Gastrocnemius medialis (tissue), 4 donors: ENCODE results near the gene EXOC3L2.

ENCODE experiments used
- CTCF ChIP-seq, 5 experiments: fragments of 450-650 bp in 3 of 5; fragments of 200-600 bp in 2 of 5; sonication (generic) in 2 of 5; IDR thresholded peaks in 4 of 5; conservative IDR thresholded peaks in 1 of 5; 1 replicate in 4 of 5; 2 replicates in 1 of 5; pipeline ENCODE4 v1.5.1; 2016 to 2019; ENCODE audit warnings: antibody characterized with exemption in 5 of 5, mild to moderate bottlenecking in 3 of 5, moderate library complexity in 3 of 5
- POLR2A ChIP-seq, 2 donors: fragments of 450-650 bp; IDR thresholded peaks; one replicate each; pipeline ENCODE4 v1.6.1; 2017; ENCODE audit warnings: antibody characterized with exemption in 2 of 2, mild to moderate bottlenecking in 2 of 2, moderate library complexity in 2 of 2

GRCh38 chr19:45215391-45216191, 29.6 kb downstream of the EXOC3L2 start:
- TF ChIP-seq CTCF (IDR thresholded peaks at IDR 0.05 in 4 of 5, conservative IDR thresholded peaks at IDR 0.05 in 1 of 5), result no peak
- TF ChIP-seq POLR2A (IDR thresholded peaks at IDR 0.05), result no peak
